Epithelial cell of esophagus (primary cell): ENCODE data around the gene FAM240B.

Experiments used
- DNase-seq: peaks from one replicate; pipeline ENCODE4 v3.0.0; 2010; ENCODE audit warnings: low read depth
- H3K4me3 ChIP-seq: 2 replicates; pipeline ENCODE4 v1.5.1; 2011; ENCODE audit warnings: mild to moderate bottlenecking, low read length, control low read depth
- TF ChIP-seq, protein P1 (sequence below): IDR thresholded peaks from 2 replicates; pipeline ENCODE4 v1.5.1; 2011; ENCODE audit warnings: low read depth, mild to moderate bottlenecking, low read length, control low read depth, inconsistent platforms; ENCODE audit not compliant: insufficient read depth; ENCODE audit errors: missing control alignments

FAM240B gene

DNA sequence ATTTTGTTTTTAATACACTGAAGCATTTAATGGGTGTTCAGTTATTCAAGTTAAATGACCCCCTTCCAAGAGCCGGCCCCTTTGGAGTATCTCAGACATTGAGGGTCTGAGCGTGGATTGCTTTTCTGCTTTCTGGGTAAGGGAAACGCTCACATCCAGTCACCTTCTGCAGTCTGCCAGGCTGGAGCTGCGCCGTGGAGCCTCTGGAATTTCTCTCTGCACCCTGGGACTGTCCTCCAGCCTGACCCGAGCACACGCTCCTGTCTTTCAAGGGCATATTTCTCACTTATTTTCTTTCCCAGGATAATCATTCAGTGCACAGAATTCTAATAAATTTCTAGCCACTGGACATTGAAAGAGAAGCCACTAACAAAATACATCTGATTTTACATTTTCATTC is 13.4 kb downstream of the FAM240B start:
- TF ChIP-seq, protein P1, sequence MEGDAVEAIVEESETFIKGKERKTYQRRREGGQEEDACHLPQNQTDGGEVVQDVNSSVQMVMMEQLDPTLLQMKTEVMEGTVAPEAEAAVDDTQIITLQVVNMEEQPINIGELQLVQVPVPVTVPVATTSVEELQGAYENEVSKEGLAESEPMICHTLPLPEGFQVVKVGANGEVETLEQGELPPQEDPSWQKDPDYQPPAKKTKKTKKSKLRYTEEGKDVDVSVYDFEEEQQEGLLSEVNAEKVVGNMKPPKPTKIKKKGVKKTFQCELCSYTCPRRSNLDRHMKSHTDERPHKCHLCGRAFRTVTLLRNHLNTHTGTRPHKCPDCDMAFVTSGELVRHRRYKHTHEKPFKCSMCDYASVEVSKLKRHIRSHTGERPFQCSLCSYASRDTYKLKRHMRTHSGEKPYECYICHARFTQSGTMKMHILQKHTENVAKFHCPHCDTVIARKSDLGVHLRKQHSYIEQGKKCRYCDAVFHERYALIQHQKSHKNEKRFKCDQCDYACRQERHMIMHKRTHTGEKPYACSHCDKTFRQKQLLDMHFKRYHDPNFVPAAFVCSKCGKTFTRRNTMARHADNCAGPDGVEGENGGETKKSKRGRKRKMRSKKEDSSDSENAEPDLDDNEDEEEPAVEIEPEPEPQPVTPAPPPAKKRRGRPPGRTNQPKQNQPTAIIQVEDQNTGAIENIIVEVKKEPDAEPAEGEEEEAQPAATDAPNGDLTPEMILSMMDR = no peak
- no peak for DNase-seq
- no peak overlapping the region for H3K4me3 ChIP-seq

DNA sequence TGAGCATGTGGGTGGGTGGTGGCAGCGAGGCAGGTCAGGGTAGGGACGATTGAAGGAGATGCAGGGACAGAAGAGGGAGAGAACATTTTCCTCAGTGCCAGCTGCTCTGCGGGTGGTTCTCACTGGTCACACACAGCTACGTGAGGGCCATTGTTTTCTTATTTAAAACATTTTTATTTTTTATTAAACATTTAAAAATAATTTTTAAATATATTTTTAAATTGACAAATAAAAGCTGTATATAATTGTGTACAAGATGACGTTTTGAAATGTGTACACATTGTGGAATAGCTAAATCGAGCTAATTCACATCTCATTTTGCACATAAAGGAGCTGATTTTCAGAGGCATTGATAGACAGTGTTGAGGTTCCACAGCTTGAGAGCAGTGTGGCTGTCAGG is 14.0 kb downstream of the FAM240B start:
- TF ChIP-seq, protein P1 = no peak
- H3K4me3 ChIP-seq = no peak overlapping the region
- DNase-seq = no peak

DNA sequence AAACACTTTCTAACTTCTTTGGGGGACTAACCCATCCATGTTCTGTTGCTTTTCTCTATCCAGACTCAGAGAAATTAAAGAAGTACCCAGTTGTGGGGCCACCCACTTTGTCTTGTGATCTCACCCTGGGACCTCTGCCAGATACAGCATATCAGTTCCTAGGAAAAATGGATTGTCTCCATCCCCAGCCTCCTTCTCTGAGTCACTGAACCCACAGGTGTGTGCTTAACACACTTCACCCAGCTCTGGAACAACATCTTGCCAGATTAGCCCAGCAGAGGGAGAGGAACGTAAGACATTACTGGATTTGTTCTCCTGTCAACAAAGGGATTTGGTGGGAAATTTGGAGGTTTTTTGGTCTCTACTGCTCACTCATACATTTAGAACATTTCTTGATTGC is 19.2 kb downstream of the FAM240B start:
- DNase-seq = peak; percentile 91
- H3K4me3 ChIP-seq = no peak overlapping the region

DNA sequence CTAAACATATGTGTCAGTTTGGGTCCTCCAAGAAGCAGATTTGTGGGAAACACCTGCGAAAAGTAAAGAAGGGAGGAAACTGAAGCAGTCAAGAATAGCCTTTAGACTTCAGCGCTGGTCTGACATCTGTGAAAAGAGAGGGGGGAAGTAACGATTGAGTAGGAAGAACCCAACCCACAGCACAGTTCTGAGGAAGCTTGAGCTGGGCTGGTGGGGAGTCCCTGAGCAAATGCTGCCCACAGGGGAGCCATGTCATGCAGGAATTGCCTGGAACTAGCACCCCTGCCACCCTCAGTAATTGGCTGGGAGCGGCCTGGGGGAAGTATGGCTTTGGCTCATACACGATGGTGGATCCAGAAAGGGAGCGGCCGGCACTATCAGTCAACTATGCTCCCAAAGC is 20.6 kb downstream of the FAM240B start:
- no peak overlapping the region for H3K4me3 ChIP-seq
- TF ChIP-seq, protein P1 = no peak
- no peak for DNase-seq

More for the DNA sequence above, 19.2 kb downstream of the FAM240B start:
- TF ChIP-seq, protein P1 = peak; percentile 61

DNA sequence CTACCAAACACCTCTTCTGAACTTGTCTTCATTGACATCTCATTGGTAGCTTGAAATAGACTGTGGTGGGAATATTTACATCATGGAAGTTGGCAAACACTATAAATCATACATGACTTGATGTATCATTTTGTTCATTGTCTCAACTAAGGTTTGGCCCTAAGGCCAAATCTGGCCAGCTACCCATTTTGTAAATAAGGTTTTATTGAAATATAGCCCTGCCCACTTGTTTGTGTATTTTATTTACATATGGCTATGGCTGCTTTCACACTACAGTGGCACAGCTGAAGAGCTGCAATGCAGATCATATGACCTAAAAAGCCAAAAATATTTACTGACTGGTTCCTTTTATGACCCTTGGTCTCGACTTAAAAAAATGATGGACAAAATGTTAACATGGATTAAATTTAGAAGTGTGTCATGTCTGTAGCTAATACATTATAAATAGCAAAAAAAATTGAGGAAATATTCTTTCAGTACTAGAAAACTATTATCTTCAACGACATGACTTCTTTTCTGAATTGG is 22.1 kb downstream of the FAM240B start:
- TF ChIP-seq, protein P1 = no peak

DNA sequence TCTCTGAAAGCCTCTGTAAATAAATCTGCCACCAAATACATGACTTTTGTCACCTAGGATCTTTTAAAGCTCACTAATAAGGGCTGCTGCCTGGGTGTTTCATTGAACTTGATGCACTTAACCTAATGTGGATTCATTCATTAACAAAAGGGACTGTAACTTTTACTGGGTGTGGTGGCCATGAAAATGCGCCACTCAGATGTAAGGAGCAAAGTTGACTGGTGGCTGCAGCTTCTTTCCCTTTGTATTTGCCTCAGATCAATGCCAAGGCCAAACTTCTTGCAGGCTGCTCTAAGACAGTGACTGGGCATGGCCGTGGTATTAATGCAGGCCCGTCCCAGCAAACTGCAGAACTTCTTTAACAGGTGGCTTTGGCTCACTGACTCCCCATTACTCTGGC is 22.9 kb downstream of the FAM240B start:
- no peak overlapping the region for H3K4me3 ChIP-seq
- DNase-seq = no peak
- TF ChIP-seq, protein P1 = no peak

More for the DNA sequence above, 22.1 kb downstream of the FAM240B start:
- no peak overlapping the region for H3K4me3 ChIP-seq
- DNase-seq = no peak

DNA sequence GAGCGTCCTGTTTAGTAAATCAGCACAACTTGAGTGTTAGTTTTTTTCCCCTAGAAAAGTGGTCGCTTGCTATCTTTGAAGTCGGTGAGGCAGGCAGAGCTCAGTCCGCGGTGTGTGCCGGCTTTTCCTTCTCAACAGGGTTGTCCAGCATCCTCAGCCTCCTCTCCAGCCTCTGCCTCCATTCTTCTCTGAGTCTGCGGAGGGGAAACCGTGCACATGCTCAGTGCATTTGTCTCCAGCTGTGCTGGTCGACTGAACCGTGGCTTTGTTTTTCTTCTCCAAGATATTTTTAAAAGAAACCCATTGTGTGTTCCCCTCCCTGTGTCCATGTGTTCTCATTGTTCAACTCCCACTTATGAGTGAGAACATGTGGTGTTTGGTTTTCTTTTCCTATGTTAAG is 25.3 kb downstream of the FAM240B start:
- TF ChIP-seq, protein P1 = no peak
- H3K4me3 ChIP-seq = no peak overlapping the region

More for the DNA sequence above, 25.3 kb downstream of the FAM240B start:
- no peak for DNase-seq
